Common myeloid progenitor, CD34-positive (primary cell): ENCODE data around the gene CHKA.

ENCODE experiments used
- CTCF ChIA-PET: fragments of 350-600 bp; sonication (Branson Sonifier 250); formaldehyde crosslinking; loops from one replicate; lab custom pipeline; 2021; ENCODE audit warnings: antibody characterized with exemption; lab: Charles Lee
- POLR2A ChIA-PET: fragments of 350-600 bp; sonication (Branson Sonifier 250); formaldehyde crosslinking; loops from one replicate; lab custom pipeline; 2021; ENCODE audit warnings: antibody characterized with exemption; lab: Charles Lee
- DNase-seq, 3 donors: peaks; one replicate each; pipeline versions ENCODE4 v3.0.0 to v3.0.0-alpha.2; 2013
- H3K27ac ChIP-seq, 2 experiments: 1 replicate in 1 of 2; 2 replicates in 1 of 2; pipeline ENCODE4 v1.7.0; 2013; ENCODE audit warnings: inconsistent platforms in 2 of 2, low read length in 2 of 2, mild to moderate bottlenecking in 2 of 2, low read depth in 1 of 2, moderate library complexity in 1 of 2; ENCODE audit not compliant: severe bottlenecking in 2 of 2, insufficient read depth in 1 of 2, poor library complexity in 1 of 2
- H3K27me3 ChIP-seq, 5 experiments: replicated peaks in 2 of 5; 1 replicate in 3 of 5; 2 replicates in 2 of 5; pipeline versions ENCODE4 v1.6.1 to v1.7.0; 2013; ENCODE audit warnings: low read length in 4 of 5, mild to moderate bottlenecking in 2 of 5, moderate library complexity in 2 of 5, inconsistent platforms in 1 of 5; ENCODE audit not compliant: insufficient read depth in 5 of 5, control insufficient read depth in 4 of 5
- H3K36me3 ChIP-seq, 4 experiments: 1 replicate in 2 of 4; 2 replicates in 2 of 4; pipeline versions ENCODE4 v1.6.1 to v1.7.0; 2013; ENCODE audit warnings: low read length in 3 of 4, control low read depth in 1 of 4, mild to moderate bottlenecking in 1 of 4; ENCODE audit not compliant: control insufficient read depth in 4 of 4, insufficient read depth in 4 of 4
- H3K4me1 ChIP-seq, 4 experiments: 1 replicate in 3 of 4; 2 replicates in 1 of 4; pipeline versions ENCODE4 v1.6.1 to v1.7.1; 2013; ENCODE audit warnings: low read length in 3 of 4, mild to moderate bottlenecking in 3 of 4, control low read depth in 1 of 4, inconsistent platforms in 1 of 4, moderate library complexity in 1 of 4; ENCODE audit not compliant: control insufficient read depth in 4 of 4, insufficient read depth in 4 of 4; ENCODE audit errors: control extremely low read depth in 1 of 4
- H3K4me3 ChIP-seq, 7 experiments: 1 replicate in 4 of 7; 2 replicates in 3 of 7; pipeline versions ENCODE4 v1.5.1 to v1.7.0; 2013; ENCODE audit warnings: mild to moderate bottlenecking in 7 of 7, low read length in 6 of 7, moderate library complexity in 6 of 7, inconsistent platforms in 2 of 7, low read depth in 2 of 7, control low read depth in 1 of 7; ENCODE audit not compliant: insufficient read depth in 4 of 7, control insufficient read depth in 1 of 7; ENCODE audit errors: extremely low read depth in 1 of 7
- H3K9me3 ChIP-seq, 5 experiments: 1 replicate in 4 of 5; 2 replicates in 1 of 5; pipeline versions ENCODE4 v1.6.1 to v1.7.1; 2013; ENCODE audit warnings: low read length in 4 of 5, mild to moderate bottlenecking in 2 of 5, inconsistent platforms in 1 of 5, low read depth in 1 of 5, moderate library complexity in 1 of 5; ENCODE audit not compliant: control insufficient read depth in 4 of 5, insufficient read depth in 2 of 5; ENCODE audit errors: control extremely low read depth in 1 of 5
- WGBS: methylation state at CpG from one replicate; pipeline ENCODE4 v1.1.5; 2013; ENCODE audit not compliant: insufficient coverage; 5-methylcytosine and 5-hydroxymethylcytosine counted together

Gene CHKA

GRCh38 chr11:68117853-68118470 lies 3.2 kb downstream of the CHKA start:
- Histone ChIP-seq H3K4me1 (peaks cover 22 to 54% (median 43%) of the 10 kb centered on the region in 4 experiments), H3K27me3 (no peaks in the 10 kb centered on the region), H3K36me3 (peaks cover 0 to 18% (median 3%) of the 10 kb centered on the region in 4 experiments), H3K27ac (no peak overlapping the region), H3K9me3 (no peaks in the 10 kb centered on the region), H3K4me3 (no peak overlapping the region)
- DNase-seq = no peak
- ChIA-PET POLR2A (interaction anchor here (0.6 kb wide), 1 partner anchor 24 kb away, joined by 3 read pairs; no protein-coding TSS in a partner anchor), CTCF (interaction anchor here (1.1 to 3.0 kb wide), 11 partner anchors 10 to 110 kb away, joined by 3 to 13 read pairs (median 4); partner anchors contain the start of gene ALDH3B1)
- 94% methylated on average over 8 of the region's 11 CpGs for WGBS

GRCh38 chr11:68116974-68117373 lies 4.2 kb downstream of the CHKA start:
- peaks cover 0 to 18% (median 3%) of the 10 kb centered on the region in 4 experiments for H3K36me3 ChIP-seq
- CTCF ChIA-PET = interaction anchor here (1.2 to 3.0 kb wide), 4 partner anchors 11 to 107 kb away, joined by 3 to 10 read pairs (median 4); partner anchors contain the start of gene ALDH3B1
- no peaks in the 10 kb centered on the region for H3K27me3 ChIP-seq
- no peak overlapping the region for H3K27ac ChIP-seq
- no peak overlapping the region for H3K4me3 ChIP-seq
- DNase-seq = no peak
- H3K9me3 ChIP-seq = no peaks in the 10 kb centered on the region
- POLR2A ChIA-PET = interaction anchor here (0.6 kb wide), 2 partner anchors 57 to 336 kb away, joined by 4 read pairs; no protein-coding TSS in a partner anchor
- no CpG with 5 or more reads among the region's 3 CpGs for WGBS
- peaks cover 22 to 49% (median 39%) of the 10 kb centered on the region in 4 experiments for H3K4me1 ChIP-seq

DNA sequence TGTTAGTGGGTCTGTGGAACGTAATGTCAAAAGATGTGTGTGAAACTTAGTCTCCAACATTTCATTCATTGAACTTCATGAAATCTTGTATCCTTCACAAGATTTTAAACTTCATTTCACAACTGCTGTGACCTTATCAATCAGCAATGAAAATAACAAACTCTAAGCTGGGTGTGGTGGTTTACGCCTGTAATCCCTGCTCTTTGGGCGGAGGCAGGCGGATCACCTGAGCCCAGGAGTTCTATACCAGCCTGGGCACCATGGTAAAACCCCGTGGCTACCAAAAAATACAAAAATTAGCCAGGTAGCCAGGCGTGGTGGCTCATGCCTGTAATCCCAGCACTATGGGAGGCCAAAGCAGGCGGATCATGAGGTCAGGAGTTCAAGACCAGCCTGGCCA lies 5.1 kb downstream of the CHKA start:
- Histone ChIP-seq H3K4me3 (no peak overlapping the region), H3K27ac (no peak overlapping the region), H3K4me1 (peaks cover 22 to 44% (median 34%) of the 10 kb centered on the region in 4 experiments), H3K9me3 (no peaks in the 10 kb centered on the region), H3K36me3 (peaks cover 0 to 18% (median 4%) of the 10 kb centered on the region in 4 experiments), H3K27me3 (no peaks in the 10 kb centered on the region)
- no peak for DNase-seq
- WGBS = 100% methylated on average over 5 of the region's 7 CpGs
- ChIA-PET POLR2A (no interaction called here), CTCF (interaction anchor here (1.6 to 3.0 kb wide), 2 partner anchors 10 to 13 kb away, joined by 3 to 10 read pairs; no protein-coding TSS in a partner anchor)

DNA sequence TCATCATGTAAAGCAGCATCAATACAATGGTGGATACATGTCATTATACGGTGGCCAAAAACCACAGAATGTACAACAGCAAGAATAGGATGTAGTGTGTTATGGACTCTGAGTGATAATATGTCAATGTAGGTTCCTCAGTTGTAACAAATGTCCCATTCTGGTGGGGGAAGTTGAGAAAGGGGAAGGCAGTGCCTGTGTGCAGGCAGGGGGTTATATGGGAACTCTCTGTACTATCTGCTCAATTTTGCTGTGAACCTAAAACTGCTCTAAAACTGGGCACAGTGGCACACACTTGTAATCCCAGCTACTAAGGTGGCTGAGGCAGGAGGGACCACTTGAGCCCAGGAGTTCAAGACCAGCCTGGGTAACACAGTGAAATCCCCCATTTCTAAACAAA lies 5.9 kb downstream of the CHKA start:
- WGBS = 0% methylated on average over 1 of the region's 1 CpG
- Histone ChIP-seq H3K27me3 (no peaks in the 10 kb centered on the region), H3K9me3 (no peaks in the 10 kb centered on the region), H3K4me3 (no peak overlapping the region), H3K27ac (no peak overlapping the region), H3K36me3 (peaks cover 0 to 18% (median 4%) of the 10 kb centered on the region in 4 experiments), H3K4me1 (peaks cover 21 to 43% (median 31%) of the 10 kb centered on the region in 4 experiments)
- CTCF ChIA-PET = interaction anchor here (1.0 to 1.1 kb wide), 2 partner anchors 20 to 39 kb away, joined by 3 to 4 read pairs; no protein-coding TSS in a partner anchor
- POLR2A ChIA-PET = no interaction called here
- DNase-seq = peak in 2 of 3 donors; percentile 73 to 81

- Histone ChIP-seq H3K4me1 (peaks cover 11 to 30% (median 21%) of the 10 kb centered on the region in 4 experiments), H3K27ac (no peak overlapping the region), H3K27me3 (no peaks in the 10 kb centered on the region), H3K36me3 (peaks cover 0 to 22% (median 4%) of the 10 kb centered on the region in 4 experiments), H3K4me3 (no peak overlapping the region), H3K9me3 (no peaks in the 10 kb centered on the region)
- ChIA-PET CTCF (no interaction called here), POLR2A (no interaction called here)
- WGBS = 70% methylated on average over 1 of the region's 3 CpGs
- no peak for DNase-seq
These were observed 7.2 kb downstream of the CHKA start for GRCh38 chr11:68113986-68114385.

DNA sequence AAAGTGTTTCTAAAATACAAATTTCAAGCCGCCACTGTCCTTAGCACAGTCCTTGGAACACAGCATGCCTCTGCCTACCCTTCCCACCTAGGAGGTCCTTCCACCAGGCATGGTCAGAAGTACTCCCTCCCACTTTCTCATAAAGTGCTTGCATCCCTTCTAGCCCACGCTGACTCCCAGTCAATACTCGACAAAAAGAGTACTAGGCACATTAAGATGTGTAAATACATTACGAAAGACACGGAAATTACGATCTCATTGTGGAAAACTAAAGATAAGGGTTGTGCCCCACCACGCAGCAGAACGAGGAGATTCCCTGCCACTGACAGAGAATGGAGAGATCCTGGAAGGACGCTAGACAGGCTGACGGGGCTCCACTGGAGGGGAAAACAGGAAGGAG lies 13.5 kb downstream of the CHKA start:
- Histone ChIP-seq H3K27me3 (no peaks in the 10 kb centered on the region), H3K9me3 (no peaks in the 10 kb centered on the region), H3K27ac (no peak overlapping the region), H3K36me3 (peaks cover 0 to 8% (median 2%) of the 10 kb centered on the region in 4 experiments), H3K4me3 (no peak overlapping the region), H3K4me1 (peaks cover 0 to 9% (median 2%) of the 10 kb centered on the region in 4 experiments)
- WGBS = 86% methylated on average over 9 of the region's 10 CpGs
- ChIA-PET CTCF (interaction anchor here (1.1 kb wide), 1 partner anchor 10 kb away, joined by 4 read pairs; no protein-coding TSS in a partner anchor), POLR2A (no interaction called here)
- DNase-seq = no peak
